H7 (cell line): ENCODE results near the gene EXOC3L4. TPM values are rescaled to one million over a fixed set of nuclear protein-coding genes. Genes with fewer than 3 reads are reported as not detected.
"Not testable (repeated sequence)": the region's sequence is repeated elsewhere in the genome, so short reads cannot be mapped to it uniquely, and the experiment has no call there.

ENCODE experiments used
- DNase-seq: peaks from one replicate; pipeline ENCODE4 v3.0.0; 2012
- H3K27me3 ChIP-seq: 2 replicates; pipeline ENCODE4 v1.6.0; 2011; ENCODE audit warnings: mild to moderate bottlenecking, low read length; ENCODE audit not compliant: control insufficient read depth, insufficient read depth
- H3K36me3 ChIP-seq: replicated peaks from 2 replicates; pipeline ENCODE4 v1.5.1; 2011; ENCODE audit warnings: low read length; ENCODE audit not compliant: control insufficient read depth, insufficient read depth
- H3K4me3 ChIP-seq: 2 replicates; pipeline ENCODE4 v1.5.1; 2011; ENCODE audit warnings: low read depth, mild to moderate bottlenecking, control low read depth, low read length, moderate library complexity; ENCODE audit not compliant: insufficient read depth
- total RNA-seq: library from RNA; depleted of rRNA; stranded (reverse); fragments of >200 nt; shearing (Covaris generic); gene quantifications from 2 replicates; pipeline ENCODE4 v1.2.3, GENCODE V29; 2014

Gene EXOC3L4
- total RNA-seq, 1 experiment from 2014 or later = 0.21 TPM

- not testable (repeated sequence) for H3K4me3 ChIP-seq, H3K27me3 ChIP-seq, DNase-seq, H3K36me3 ChIP-seq
Observed at GRCh38 chr14:103115086-103115679, 20.7 kb downstream of the EXOC3L4 start.

- Histone ChIP-seq H3K27me3 (no peaks in the 10 kb centered on the region), H3K36me3 (no peaks in the 10 kb centered on the region), H3K4me3 (no peak overlapping the region)
- DNase-seq = no peak
Observed at GRCh38 chr14:103115845-103116572, 21.5 kb downstream of the EXOC3L4 start.

GRCh38 chr14:103116636-103117035 is 22.1 kb downstream of the EXOC3L4 start:
- DNase-seq = no peak
- Histone ChIP-seq H3K4me3 (no peak overlapping the region), H3K27me3 (no peaks in the 10 kb centered on the region; the same call in 1 of the 2 replicates), H3K36me3 (no peaks in the 10 kb centered on the region)

GRCh38 chr14:103117499-103117898 is 23.0 kb downstream of the EXOC3L4 start:
- not testable (repeated sequence) for H3K4me3 ChIP-seq, H3K27me3 ChIP-seq, H3K36me3 ChIP-seq, DNase-seq

- H3K27me3 ChIP-seq = no peaks in the 10 kb centered on the region; the same call in 1 of the 2 replicates
- no peak overlapping the region for H3K4me3 ChIP-seq
- no peak for DNase-seq
- no peaks in the 10 kb centered on the region for H3K36me3 ChIP-seq
Observed at GRCh38 chr14:103118018-103118662, 23.6 kb downstream of the EXOC3L4 start.

- no peaks in the 10 kb centered on the region; the same call in 1 of the 2 replicates for H3K27me3 ChIP-seq
- no peak overlapping the region for H3K4me3 ChIP-seq
- no peaks in the 10 kb centered on the region for H3K36me3 ChIP-seq
- DNase-seq = no peak
Observed at GRCh38 chr14:103118663-103119404, 24.3 kb downstream of the EXOC3L4 start.

- H3K27me3 ChIP-seq, DNase-seq, H3K36me3 ChIP-seq, H3K4me3 ChIP-seq: not testable (repeated sequence)
Observed at GRCh38 chr14:103119527-103119926, 25.0 kb downstream of the EXOC3L4 start.

- DNase-seq = no peak
- no peaks in the 10 kb centered on the region for H3K36me3 ChIP-seq
- H3K27me3 ChIP-seq = peaks cover 9% of the 10 kb centered on the region; the same call in 1 of the 2 replicates
- H3K4me3 ChIP-seq = no peak overlapping the region
Observed at GRCh38 chr14:103121121-103121845, 26.8 kb downstream of the EXOC3L4 start.

- peak; percentile 89 for DNase-seq
- Histone ChIP-seq H3K36me3 (no peaks in the 10 kb centered on the region), H3K4me3 (no peak overlapping the region; the same call in 1 of the 2 replicates), H3K27me3 (peaks cover 11% of the 10 kb centered on the region; the same call in 1 of the 2 replicates)
Observed at GRCh38 chr14:103121846-103122584, 27.5 kb downstream of the EXOC3L4 start.

GRCh38 chr14:103122585-103122946 is 28.0 kb downstream of the EXOC3L4 start:
- H3K27me3 ChIP-seq = peaks cover 11% of the 10 kb centered on the region; the same call in 1 of the 2 replicates
- H3K36me3 ChIP-seq = no peaks in the 10 kb centered on the region
- peak; percentile 83 for DNase-seq
- H3K4me3 ChIP-seq = peak overlapping the region; percentile 49; the same call in 1 of the 2 replicates

- Histone ChIP-seq H3K4me3 (peak within 1 kb of the TSS; percentile 49), H3K27me3 (peaks cover 12% of the 10 kb centered on the region; the same call in 1 of the 2 replicates), H3K36me3 (no peaks in the 10 kb centered on the region)
- DNase-seq = peak; percentile 89
Observed at GRCh38 chr14:103122947-103123633, 28.6 kb downstream of the EXOC3L4 start, which contains the start of gene TNFAIP2. TNFAIP2 (plus strand) TSS chr14:103123461; CDS start chr14:103126458, 2,997 bp downstream.

GRCh38 chr14:103123634-103124500 is 29.3 kb downstream of the EXOC3L4 start:
- Histone ChIP-seq H3K36me3 (no peaks in the 10 kb centered on the region), H3K4me3 (peak overlapping the region; percentile 49), H3K27me3 (peaks cover 12% of the 10 kb centered on the region; the same call in 1 of the 2 replicates)
- DNase-seq = peak; percentile 88
